Osteoblast (primary cell): ENCODE data around the gene CLCNKA. TPM values are rescaled to one million over a fixed set of nuclear protein-coding genes. Genes with fewer than 3 reads are reported as not detected.
A peak's percentile ranks its signal among the peaks of the same experiment; 100 is the strongest.

Source experiments
- DNase-seq: peaks from one replicate; pipeline ENCODE4 v3.0.0; 2011; ENCODE audit warnings: low spot score, mixed read lengths; ENCODE audit not compliant: insufficient read length; ENCODE audit errors: missing footprints
- H2AFZ ChIP-seq: 2 replicates; pipeline ENCODE4 v1.6.0; 2011; ENCODE audit warnings: mild to moderate bottlenecking, low read length
- H3K27ac ChIP-seq: 2 replicates; pipeline ENCODE4 v1.5.1; 2011; ENCODE audit warnings: mild to moderate bottlenecking, low read depth, low read length, moderate library complexity
- H3K27me3 ChIP-seq: 2 replicates; pipeline ENCODE4 v1.6.0; 2012; ENCODE audit warnings: mild to moderate bottlenecking, control low read depth, inconsistent platforms, low read length, moderate library complexity; ENCODE audit not compliant: insufficient read depth
- H3K36me3 ChIP-seq: 2 replicates; pipeline ENCODE4 v1.5.1; 2011; ENCODE audit warnings: mild to moderate bottlenecking, low read length, control low read depth, moderate library complexity; ENCODE audit not compliant: insufficient read depth
- H3K4me1 ChIP-seq: 2 replicates; pipeline ENCODE4 v1.5.1; 2011; ENCODE audit warnings: mild to moderate bottlenecking, low read length, control low read depth, moderate library complexity; ENCODE audit not compliant: insufficient read depth
- H3K4me2 ChIP-seq: 2 replicates; pipeline ENCODE4 v1.6.0; 2011; ENCODE audit warnings: mild to moderate bottlenecking, low read length; ENCODE audit not compliant: insufficient read depth
- H3K4me3 ChIP-seq: fragments of 200-600 bp; sonication (generic); 3 replicates; pipeline ENCODE4 v1.5.1; 2012; ENCODE audit warnings: mild to moderate bottlenecking, low read length, inconsistent platforms; ENCODE audit not compliant: insufficient read depth
- H3K79me2 ChIP-seq: 2 replicates; pipeline ENCODE4 v1.6.0; 2012; ENCODE audit warnings: mild to moderate bottlenecking, low read length, control low read depth, inconsistent platforms; ENCODE audit not compliant: insufficient read depth
- H3K9me3 ChIP-seq: 2 replicates; pipeline ENCODE4 v1.5.1; 2011; ENCODE audit warnings: low read depth, low read length, control low read depth
- H4K20me1 ChIP-seq: 2 replicates; pipeline ENCODE4 v1.6.0; 2012; ENCODE audit warnings: mild to moderate bottlenecking, low read length, control low read depth; ENCODE audit not compliant: insufficient read depth
- total RNA-seq: library from RNA; depleted of rRNA; stranded (reverse); fragments of >200 nt; gene quantifications from 2 replicates; pipeline ENCODE4 v1.2.3, GENCODE V29; 2012
- TF ChIP-seq, protein P1 (sequence below): IDR thresholded peaks from 2 replicates; pipeline ENCODE4 v1.5.1; 2011; ENCODE audit warnings: mild to moderate bottlenecking, low read depth, low read length, moderate library complexity; ENCODE audit errors: extremely low read depth

The CLCNKA gene
- total RNA-seq, 1 donor = not detected

DNA sequence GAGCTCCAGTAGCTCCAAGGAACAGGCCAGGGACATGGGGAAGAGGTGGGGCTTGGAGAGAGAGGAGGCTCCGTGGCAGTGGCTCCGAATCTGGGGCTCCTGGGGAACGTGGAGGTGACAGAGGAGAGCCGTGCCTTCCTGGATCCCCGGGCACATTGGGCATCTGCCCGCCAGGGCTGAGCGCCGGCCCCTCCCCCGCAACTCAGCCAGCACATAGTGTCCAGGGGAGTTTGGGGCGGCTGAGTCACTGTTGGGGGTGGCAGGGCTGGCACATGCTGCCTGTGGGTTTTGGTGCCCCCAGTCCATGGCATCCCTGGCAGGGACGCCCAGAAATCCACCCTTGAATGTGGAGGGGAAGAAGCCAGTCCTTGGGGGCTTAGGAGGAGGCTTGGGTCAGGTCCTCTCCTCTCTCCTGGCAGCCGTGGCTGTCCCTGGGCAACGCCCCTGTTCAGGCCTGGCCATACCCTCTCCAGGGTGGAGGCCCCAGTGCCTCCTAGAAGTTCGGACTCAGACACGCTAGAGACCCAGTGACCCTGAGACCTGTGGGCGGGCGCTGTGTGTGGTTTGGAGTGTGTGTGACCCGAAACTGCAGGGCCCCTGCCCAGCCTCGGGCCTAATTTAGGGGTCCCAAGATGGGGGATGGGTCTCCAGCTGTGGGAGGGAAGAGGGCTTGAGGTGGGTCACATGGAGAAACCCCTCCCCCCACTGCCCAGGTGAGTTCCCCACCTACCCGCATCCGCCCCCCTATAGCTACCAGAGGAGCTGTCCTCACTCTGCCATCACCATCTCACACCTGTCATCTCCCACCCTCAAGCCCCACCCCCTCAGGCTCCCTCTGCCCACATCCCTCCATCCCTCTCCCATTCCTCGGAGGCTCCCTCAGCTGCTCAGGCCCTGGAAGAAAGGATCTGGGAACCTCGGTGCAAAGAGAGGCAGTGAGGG, 5.6 kb upstream of the CLCNKA start:
- Histone ChIP-seq H3K4me1 (peaks cover 63% of the 10 kb centered on the region), H4K20me1 (no peaks in the 10 kb centered on the region), H3K9me3 (no peaks in the 10 kb centered on the region), H3K4me3 (peak overlapping the region; percentile 71), H2AFZ (no peak overlapping the region), H3K79me2 (peaks cover 10% of the 10 kb centered on the region), H3K4me2 (peak overlapping the region; percentile 84), H3K27me3 (no peaks in the 10 kb centered on the region), H3K27ac (peak overlapping the region; percentile 97), H3K36me3 (no peaks in the 10 kb centered on the region)
- TF ChIP-seq, protein P1, sequence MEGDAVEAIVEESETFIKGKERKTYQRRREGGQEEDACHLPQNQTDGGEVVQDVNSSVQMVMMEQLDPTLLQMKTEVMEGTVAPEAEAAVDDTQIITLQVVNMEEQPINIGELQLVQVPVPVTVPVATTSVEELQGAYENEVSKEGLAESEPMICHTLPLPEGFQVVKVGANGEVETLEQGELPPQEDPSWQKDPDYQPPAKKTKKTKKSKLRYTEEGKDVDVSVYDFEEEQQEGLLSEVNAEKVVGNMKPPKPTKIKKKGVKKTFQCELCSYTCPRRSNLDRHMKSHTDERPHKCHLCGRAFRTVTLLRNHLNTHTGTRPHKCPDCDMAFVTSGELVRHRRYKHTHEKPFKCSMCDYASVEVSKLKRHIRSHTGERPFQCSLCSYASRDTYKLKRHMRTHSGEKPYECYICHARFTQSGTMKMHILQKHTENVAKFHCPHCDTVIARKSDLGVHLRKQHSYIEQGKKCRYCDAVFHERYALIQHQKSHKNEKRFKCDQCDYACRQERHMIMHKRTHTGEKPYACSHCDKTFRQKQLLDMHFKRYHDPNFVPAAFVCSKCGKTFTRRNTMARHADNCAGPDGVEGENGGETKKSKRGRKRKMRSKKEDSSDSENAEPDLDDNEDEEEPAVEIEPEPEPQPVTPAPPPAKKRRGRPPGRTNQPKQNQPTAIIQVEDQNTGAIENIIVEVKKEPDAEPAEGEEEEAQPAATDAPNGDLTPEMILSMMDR = no peak
- peak; percentile 94 for DNase-seq

DNA sequence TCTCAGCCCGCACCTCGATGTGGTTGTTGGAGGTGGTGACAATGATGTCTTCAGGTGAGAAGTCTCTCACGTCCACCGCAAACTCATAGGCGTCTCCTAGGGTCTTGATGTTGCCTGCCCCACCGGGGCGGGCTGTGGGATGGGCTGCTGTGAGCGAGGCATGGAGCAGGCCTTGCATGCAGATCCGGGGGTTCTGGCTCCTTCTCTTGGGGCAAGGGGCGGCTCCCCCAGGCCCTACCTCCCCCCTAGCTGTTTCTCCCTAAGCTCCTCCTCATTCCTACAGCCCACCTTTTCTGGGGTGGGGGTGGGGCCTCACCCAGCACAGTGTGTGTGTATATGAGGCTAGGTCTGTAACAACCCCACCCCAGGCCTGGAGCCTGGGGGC, 4.8 kb upstream of the CLCNKA start:
- peak overlapping the region; percentile 84 for H3K4me2 ChIP-seq
- H3K27me3 ChIP-seq = no peaks in the 10 kb centered on the region
- no peaks in the 10 kb centered on the region for H3K9me3 ChIP-seq
- H2AFZ ChIP-seq = no peak overlapping the region
- peaks cover 10% of the 10 kb centered on the region for H3K79me2 ChIP-seq
- no peaks in the 10 kb centered on the region for H4K20me1 ChIP-seq
- TF ChIP-seq, protein P1 = no peak
- H3K36me3 ChIP-seq = no peaks in the 10 kb centered on the region
- peaks cover 63% of the 10 kb centered on the region for H3K4me1 ChIP-seq
- DNase-seq = peak; percentile 88
- H3K27ac ChIP-seq = peak overlapping the region; percentile 97
- H3K4me3 ChIP-seq = peak overlapping the region; percentile 71

DNA sequence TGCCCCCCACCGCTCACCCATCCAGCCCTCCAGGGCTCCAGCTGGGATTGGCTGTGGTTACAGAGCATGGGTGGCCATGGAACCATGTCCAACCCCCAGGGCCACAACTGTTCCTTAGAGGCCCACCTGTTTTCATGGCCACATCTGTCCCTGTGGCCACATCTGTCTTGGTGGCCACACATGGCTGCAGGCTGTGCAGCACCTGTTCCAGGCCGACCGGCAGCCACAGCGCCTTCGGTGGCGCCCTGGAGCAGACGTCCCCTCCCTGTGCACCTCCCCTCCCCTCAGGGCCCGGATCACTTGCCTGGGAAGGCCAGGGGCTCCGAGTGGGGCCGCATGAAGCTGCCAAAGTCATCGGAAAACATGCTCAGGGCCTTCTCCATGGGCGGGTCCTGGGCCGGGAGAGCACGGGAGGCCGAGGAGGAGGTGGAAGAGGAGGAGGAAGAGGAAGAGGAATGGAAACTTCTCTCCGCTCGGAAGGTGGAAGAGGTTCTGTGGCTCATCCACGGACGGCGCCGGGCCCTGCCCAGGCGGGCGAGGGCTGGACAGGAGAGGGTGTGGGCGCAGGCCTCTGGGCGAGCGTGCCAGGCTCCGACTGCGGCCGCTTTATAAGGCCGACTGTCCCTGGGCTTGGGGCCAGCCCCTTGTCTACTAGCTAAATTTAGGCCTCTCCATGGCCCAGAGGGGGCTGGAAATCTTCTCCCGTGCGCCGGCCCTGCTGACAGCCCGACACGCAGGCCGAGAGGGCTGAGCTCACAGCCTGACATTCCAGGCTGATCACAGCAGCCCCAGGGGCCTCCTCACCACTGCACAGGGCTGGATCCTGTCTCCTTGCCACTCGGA, 4.2 kb upstream of the CLCNKA start, which contains the start of gene HSPB7:
HSPB7 (minus strand) TSS at position 583 of the 843 bp plus-strand sequence; CDS start at position 503, 80 bp downstream.
- no peaks in the 10 kb centered on the region for H3K27me3 ChIP-seq
- H3K9me3 ChIP-seq = no peaks in the 10 kb centered on the region
- H3K36me3 ChIP-seq = no peaks in the 10 kb centered on the region
- H3K4me1 ChIP-seq = peaks cover 58% of the 10 kb centered on the region
- peak within 1 kb of the TSS; percentile 71 for H3K4me3 ChIP-seq
- H3K27ac ChIP-seq = peak within 1 kb of the TSS; percentile 97
- H2AFZ ChIP-seq = peak within 1 kb of the TSS; percentile 81
- peak within 1 kb of the TSS; percentile 84 for H3K4me2 ChIP-seq
- peak; percentile 98 for DNase-seq
- peaks cover 10% of the 10 kb centered on the region for H3K79me2 ChIP-seq
- TF ChIP-seq, protein P1 = no peak
- H4K20me1 ChIP-seq = no peaks in the 10 kb centered on the region

DNA sequence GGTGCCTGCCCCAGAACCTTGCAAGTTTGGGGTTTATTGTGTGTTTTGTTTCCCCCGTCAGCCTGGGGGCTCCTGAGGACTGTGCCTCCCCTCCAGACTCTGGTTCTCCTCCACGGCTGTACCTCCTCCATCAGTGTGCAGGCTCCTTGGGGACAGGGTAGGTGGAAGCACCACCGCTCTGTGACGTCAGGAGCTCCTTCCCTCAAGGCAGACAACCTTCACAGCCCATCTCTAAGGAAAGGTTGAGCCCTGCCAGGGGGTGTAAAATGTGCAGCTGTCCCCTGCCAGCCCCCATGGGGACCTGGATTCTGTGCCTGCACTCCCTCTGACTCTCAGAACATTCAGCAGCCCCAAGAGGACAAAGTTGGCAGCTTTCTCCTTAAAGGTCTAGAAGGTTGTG, 3.5 kb upstream of the CLCNKA start:
- no peaks in the 10 kb centered on the region for H3K9me3 ChIP-seq
- H2AFZ ChIP-seq = peak overlapping the region; percentile 78
- H3K27ac ChIP-seq = peak overlapping the region; percentile 97
- H3K4me1 ChIP-seq = peaks cover 58% of the 10 kb centered on the region
- H3K4me2 ChIP-seq = peak overlapping the region; percentile 84
- H4K20me1 ChIP-seq = no peaks in the 10 kb centered on the region
- no peaks in the 10 kb centered on the region for H3K27me3 ChIP-seq
- TF ChIP-seq, protein P1 = no peak
- no peak for DNase-seq
- H3K79me2 ChIP-seq = peaks cover 10% of the 10 kb centered on the region
- no peaks in the 10 kb centered on the region for H3K36me3 ChIP-seq
- peak overlapping the region; percentile 71 for H3K4me3 ChIP-seq
